Measurements from ENCODE around the gene KIAA0040.

Gene KIAA0040

DNA sequence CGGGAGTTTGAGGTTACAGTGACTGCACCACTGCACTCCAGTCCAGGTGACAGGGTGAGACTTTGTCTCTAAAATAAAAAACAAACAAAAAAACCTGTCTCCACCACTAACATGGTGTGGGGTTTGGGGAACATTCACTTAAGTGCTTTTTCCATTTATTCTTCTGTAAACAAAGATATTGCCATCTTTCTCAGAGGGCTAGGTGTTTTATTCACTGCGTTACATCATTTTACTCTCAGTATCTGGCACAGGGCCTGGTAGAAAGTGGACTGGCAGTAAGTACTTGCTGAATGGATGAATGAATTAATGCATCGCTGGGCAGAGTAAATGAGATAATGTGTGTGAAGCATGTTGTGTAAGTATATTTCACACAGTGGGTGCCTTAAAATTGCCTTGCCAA lies 20.1 kb downstream of the KIAA0040 start:
- in situ Hi-C loops (cut with MboI; ENCODE audit: low sequenced_read_pairs), result no loop called here

GRCh38 chr1:175171036-175171913 lies 21.3 kb downstream of the KIAA0040 start:
- in situ Hi-C loops (cut with MboI; ENCODE audit: low sequenced_read_pairs), result no loop called here

DNA sequence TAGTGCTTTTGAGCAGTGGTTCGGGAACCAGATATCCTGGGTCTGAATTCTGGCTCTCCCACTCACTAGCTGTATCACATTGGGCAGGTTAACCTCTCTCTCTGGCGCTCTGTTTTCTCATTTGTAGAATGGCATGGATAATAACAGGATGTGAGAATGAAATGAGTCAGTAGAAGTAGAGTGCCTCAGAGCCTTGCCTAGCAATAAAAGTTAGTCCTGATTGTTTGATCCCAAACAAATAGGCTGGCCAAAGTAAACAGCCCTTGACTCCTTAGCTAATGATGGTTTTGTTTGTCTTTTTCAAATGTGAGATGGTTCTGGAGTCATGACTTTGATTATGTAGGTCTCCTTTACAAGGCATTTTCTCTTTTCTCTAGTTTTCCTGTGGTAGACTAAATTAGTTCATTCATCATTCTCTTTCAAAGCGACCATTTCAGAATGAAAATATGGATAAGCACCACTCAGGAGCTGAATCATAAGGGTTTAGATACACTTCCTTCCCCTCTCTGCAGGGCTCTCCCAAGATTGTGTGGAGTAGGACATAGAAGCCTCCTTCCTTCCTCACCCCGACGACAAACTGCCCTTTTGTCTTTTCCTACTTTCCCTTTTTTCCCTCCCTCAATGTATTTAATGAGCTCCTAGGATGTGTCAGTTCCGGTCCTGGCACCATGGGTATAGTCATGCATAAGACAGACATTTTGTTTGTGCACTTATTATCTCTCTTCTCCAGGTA lies 23.1 kb downstream of the KIAA0040 start:
- in situ Hi-C loops (cut with MboI; ENCODE audit: low sequenced_read_pairs), result no loop called here

DNA sequence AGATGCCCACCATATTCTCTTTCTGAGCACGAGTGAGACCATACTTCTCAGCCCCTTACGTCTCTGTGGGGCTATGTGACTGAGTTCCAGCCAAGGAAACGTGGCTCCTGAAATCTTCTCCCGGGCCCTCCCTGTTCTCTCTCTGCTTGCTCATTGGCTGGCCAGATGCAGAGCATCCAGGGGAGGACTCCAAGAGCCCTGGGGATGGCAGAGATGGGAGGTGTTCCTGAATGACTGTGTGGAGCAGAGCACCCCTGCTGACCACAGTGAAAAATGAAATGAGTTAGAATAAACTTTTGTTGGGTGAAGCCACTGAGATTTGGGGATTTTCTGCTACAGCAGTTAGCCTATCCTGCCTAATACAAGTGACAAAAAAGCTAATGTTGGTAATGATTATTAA lies 23.8 kb downstream of the KIAA0040 start:
- in situ Hi-C loops (cut with MboI; ENCODE audit: low sequenced_read_pairs), result no loop called here

DNA sequence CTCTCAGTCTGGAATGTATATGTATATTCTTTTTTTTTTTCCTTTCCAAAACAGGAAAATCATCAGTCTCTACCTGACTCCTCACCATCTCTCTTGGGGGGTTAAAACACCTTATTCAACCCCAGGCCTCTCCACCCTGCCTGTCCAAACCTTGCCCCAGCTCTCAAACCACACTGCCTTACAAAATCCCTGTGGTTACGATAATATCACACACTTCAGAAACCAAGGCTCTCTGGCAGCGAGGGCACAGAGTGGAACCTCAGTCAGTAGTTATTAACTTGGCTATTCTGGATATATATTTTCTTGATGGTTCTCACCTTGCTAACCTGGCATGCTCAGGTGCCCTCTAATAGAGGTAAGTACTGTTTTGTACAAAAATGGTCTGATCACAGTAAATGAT lies 24.7 kb downstream of the KIAA0040 start:
- in situ Hi-C loops (cut with MboI; ENCODE audit: low sequenced_read_pairs), result no loop called here

DNA sequence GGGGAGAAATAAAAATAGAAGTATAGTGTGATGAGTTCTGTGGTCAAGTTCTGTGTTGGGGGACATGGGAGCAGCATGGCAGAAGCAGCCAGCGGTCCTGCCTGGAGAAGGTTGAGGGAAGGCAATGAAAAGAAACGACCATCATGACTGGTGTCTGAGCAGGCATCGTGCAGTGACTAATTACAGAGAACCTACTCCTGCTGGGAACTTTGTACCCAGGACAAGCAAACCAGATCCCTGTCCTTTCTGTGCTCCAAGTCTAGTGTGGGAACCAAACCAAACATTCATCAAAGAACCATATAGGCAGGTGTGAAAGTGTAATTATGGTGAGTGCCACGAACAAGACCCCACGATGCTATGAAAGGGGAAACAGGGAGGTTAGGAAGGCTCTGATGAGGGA lies 25.8 kb downstream of the KIAA0040 start:
- in situ Hi-C loops (cut with MboI; ENCODE audit: low sequenced_read_pairs), result no loop called here

- in situ Hi-C loops (cut with MboI; ENCODE audit: low sequenced_read_pairs), result no loop called here
Observed at GRCh38 chr1:175164751-175165150, 27.8 kb downstream of the KIAA0040 start.

- in situ Hi-C loops (cut with MboI; ENCODE audit: low sequenced_read_pairs), result no loop called here
Observed at GRCh38 chr1:175163702-175164101, 28.9 kb downstream of the KIAA0040 start.

GRCh38 chr1:175162955-175163354 lies 29.6 kb downstream of the KIAA0040 start:
- in situ Hi-C loops (cut with MboI; ENCODE audit: low sequenced_read_pairs), result no loop called here

- in situ Hi-C loops (cut with MboI; ENCODE audit: low sequenced_read_pairs), result loop anchor here (10.0 kb wide), 1 partner anchor 167 kb away; no protein-coding TSS in a partner anchor
Observed at GRCh38 chr1:175158170-175158591, 34.4 kb downstream of the KIAA0040 start.

- in situ Hi-C loops (cut with MboI; ENCODE audit: low sequenced_read_pairs), result loop anchor here (10.0 kb wide), 1 partner anchor 168 kb away; no protein-coding TSS in a partner anchor
Observed at GRCh38 chr1:175157200-175157599, 35.4 kb downstream of the KIAA0040 start.

GRCh38 chr1:175155936-175156335 lies 36.6 kb downstream of the KIAA0040 start:
- in situ Hi-C loops (cut with MboI; ENCODE audit: low sequenced_read_pairs), result loop anchor here (10.0 kb wide), 1 partner anchor 169 kb away; no protein-coding TSS in a partner anchor

- in situ Hi-C loops (cut with MboI; ENCODE audit: low sequenced_read_pairs), result loop anchor here (10.0 kb wide), 1 partner anchor 169 kb away; no protein-coding TSS in a partner anchor
Observed at GRCh38 chr1:175155473-175155856, 37.1 kb downstream of the KIAA0040 start.

DNA sequence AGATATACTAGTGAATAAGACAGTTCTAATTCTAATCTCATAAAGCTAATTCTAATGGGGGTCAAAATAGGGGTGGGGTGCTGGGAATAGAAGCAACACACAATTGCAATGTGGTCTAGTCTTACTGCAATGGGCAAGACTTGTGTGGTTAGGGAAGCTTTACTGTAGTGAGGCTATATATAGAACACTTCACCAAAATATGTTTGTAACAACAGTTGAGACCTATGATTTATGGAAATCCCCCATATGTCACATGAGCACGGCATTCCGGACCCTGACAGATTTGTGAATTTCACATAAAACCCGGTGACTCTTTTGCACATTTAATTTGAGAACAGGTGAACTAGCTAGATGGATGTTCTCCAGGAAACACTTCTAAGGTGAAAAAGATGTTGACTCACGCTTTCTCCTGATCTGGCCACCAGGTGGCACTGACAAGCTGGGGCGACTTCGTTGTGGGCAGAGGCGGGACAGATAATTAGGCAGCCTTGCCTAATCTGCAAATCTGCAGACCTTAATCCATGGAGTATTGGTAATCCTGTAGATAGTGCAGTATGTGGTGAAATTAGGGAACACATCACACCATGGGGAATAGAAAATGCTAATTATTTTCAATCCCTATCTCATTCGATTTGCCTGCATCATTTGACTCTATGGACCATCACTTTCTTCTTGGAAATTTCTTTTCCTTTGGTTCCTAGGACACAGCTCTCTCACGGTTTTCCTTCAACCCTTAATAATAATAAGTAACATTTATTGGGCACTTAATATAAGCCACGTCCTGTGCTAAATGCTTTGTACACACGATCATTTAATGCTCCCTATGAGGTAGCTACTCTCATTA lies 37.7 kb downstream of the KIAA0040 start:
- in situ Hi-C loops (cut with MboI; ENCODE audit: low sequenced_read_pairs), result loop anchor here (10.0 kb wide), 1 partner anchor 170 kb away; no protein-coding TSS in a partner anchor

GRCh38 chr1:175152006-175152652 lies 40.4 kb downstream of the KIAA0040 start:
- in situ Hi-C loops (cut with MboI; ENCODE audit: low sequenced_read_pairs), result loop anchor here (10.0 kb wide), 1 partner anchor 173 kb away; no protein-coding TSS in a partner anchor

DNA sequence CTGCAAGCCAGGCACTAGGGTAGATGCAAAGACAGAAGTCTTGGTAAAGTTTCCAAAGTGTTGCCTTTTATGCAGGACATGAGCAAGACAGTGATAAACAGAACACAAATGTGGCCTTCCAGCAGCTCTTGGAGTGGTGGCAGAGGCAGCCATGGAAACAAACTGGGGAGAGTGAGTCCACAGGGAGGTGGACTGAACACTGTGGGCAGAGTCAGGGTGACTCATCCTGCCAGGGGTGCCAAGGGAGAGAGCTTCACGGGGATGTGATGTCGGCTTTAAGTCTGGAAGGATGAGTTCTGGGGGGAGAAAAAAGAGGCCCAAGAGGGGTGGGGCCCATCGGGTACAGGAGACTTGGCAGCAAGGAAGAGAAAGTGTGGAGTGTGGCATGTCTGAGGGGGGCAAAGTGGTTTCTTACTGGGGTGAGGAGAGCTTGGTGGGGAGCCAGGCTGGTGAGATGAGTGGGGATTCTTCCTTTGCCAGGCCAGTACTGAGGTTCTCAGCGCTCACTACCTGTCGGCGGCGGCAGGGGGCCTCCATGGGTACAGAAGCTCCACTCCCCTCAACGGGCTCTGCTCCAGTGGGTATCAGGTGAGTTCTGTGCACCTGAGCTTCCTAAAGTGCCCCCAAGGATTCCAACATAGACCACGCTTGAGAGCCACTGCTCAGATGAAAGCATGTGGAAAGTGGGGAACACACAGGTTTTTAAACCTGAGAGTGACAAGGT lies 41.8 kb downstream of the KIAA0040 start:
- in situ Hi-C loops (cut with MboI; ENCODE audit: low sequenced_read_pairs), result loop anchor here (10.0 kb wide), 1 partner anchor 174 kb away; no protein-coding TSS in a partner anchor

- in situ Hi-C loops (cut with MboI; ENCODE audit: low sequenced_read_pairs), result loop anchor here (25.0 kb wide), 2 partner anchors 111 to 386 kb away; no protein-coding TSS in a partner anchor
Observed at GRCh38 chr1:175148068-175148467, 44.5 kb downstream of the KIAA0040 start.

DNA sequence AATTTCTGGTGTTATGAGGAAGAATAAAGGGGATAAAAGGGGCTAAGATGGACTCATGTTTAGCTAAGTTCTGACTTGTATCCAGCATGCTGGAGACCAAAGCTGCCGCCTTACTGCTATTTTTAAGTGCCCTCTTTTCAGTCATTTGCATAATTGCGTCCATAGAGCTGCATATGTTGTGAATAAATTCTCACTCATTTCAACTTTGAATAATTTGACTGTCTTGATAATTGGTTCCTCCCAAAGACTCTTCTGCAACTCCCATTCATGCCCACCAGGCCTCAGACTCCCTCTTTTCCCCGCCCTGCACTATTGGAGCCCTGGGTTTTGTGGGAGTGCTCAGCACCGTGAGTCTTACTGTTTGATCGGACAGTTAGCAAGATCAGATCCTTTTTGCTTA lies 45.0 kb downstream of the KIAA0040 start:
- in situ Hi-C loops (cut with MboI; ENCODE audit: low sequenced_read_pairs), result loop anchor here (25.0 kb wide), 2 partner anchors 110 to 385 kb away; no protein-coding TSS in a partner anchor

- in situ Hi-C loops (cut with MboI; ENCODE audit: low sequenced_read_pairs), result loop anchor here (25.0 kb wide), 2 partner anchors 109 to 384 kb away; no protein-coding TSS in a partner anchor
Observed at GRCh38 chr1:175146529-175147213, 45.9 kb downstream of the KIAA0040 start.

Data from HL-60/S4 (cell line).